Ovary (tissue), 9 donors: ENCODE results near the gene PMFBP1. TPM values are rescaled to one million over a fixed set of nuclear protein-coding genes. Genes with fewer than 3 reads are reported as not detected.

Experiments used
- DNase-seq, 5 donors: peaks; one replicate each; pipeline ENCODE4 v3.0.0-alpha.2; 2019 to 2020
- H3K27ac ChIP-seq, 2 donors: fragments of 200-600 bp; one replicate each; pipeline versions ENCODE4 v1.5.1 to v1.8.0; 2019 to 2022
- H3K27me3 ChIP-seq: fragments of 200-600 bp; one replicate; pipeline ENCODE4 v1.8.0; 2022
- H3K36me3 ChIP-seq: fragments of 200-600 bp; sonication (generic); one replicate; pipeline ENCODE4 v1.5.1; 2019
- H3K4me1 ChIP-seq: one replicate; pipeline ENCODE4 v1.8.1; 2013; ENCODE audit warnings: mild to moderate bottlenecking, moderate library complexity; ENCODE audit not compliant: insufficient read depth
- H3K4me3 ChIP-seq: fragments of 200-600 bp; sonication (generic); one replicate; pipeline ENCODE4 v1.5.1; 2017
- H3K9me3 ChIP-seq, 2 donors: fragments of 200-600 bp in 1 of 2; sonication (generic) in 1 of 2; one replicate each; pipeline versions ENCODE4 v1.5.1 to v1.8.1; 2013 to 2019; ENCODE audit warnings: mild to moderate bottlenecking in 1 of 2, moderate library complexity in 1 of 2
- CTCF ChIP-seq, 3 donors: fragments of 450-650 bp in 2 of 3; fragments of 200-600 bp in 1 of 3; IDR thresholded peaks; one replicate each; pipeline versions ENCODE4 v1.5.1 to v1.8.0; 2016 to 2022; ENCODE audit warnings: antibody characterized with exemption in 3 of 3, mild to moderate bottlenecking in 1 of 3
- EP300 ChIP-seq: sonication (generic); formaldehyde crosslinking; IDR thresholded peaks from one replicate; pipeline ENCODE4 v1.6.1; 2017; ENCODE audit warnings: antibody characterized with exemption
- POLR2A ChIP-seq: fragments of 450-650 bp; IDR thresholded peaks from one replicate; pipeline ENCODE4 v1.6.1; 2017; ENCODE audit warnings: antibody characterized with exemption, mild to moderate bottlenecking, moderate library complexity
- WGBS, 3 donors: extraction: QIAGEN DNeasy Blood & Tissue Kit in 1 of 3; methylation state at CpG; one replicate each; pipeline versions ENCODE4 v1.1.5 to v1.1.7; 2013 to 2017; 5-methylcytosine and 5-hydroxymethylcytosine counted together
- intact Hi-C, 4 donors: fragments of 100-400 bp; cut with DNase I; formaldehyde crosslinking; loops; one replicate each; pipeline versions ENCODE4 v1.11.0 to v1.15.1; 2022 to 2023
- polyA plus RNA-seq, 2 donors: library from polyadenylated mRNA; stranded (reverse); fragments of 200-250 nt in 1 of 2; fragments of 350-450 nt in 1 of 2; fragmentation: Illumina TruSeq in 1 of 2; extraction: RNeasy Lipid Tissue Mini Kit (QIAGEN cat#74804) in 1 of 2; gene quantifications; one replicate each; pipeline ENCODE4 v1.2.3, GENCODE V29; 2013 to 2014
- total RNA-seq, 7 donors: library from RNA; depleted of rRNA in 2 of 7; stranded (reverse); fragments of >200 nt in 2 of 7; fragmentation: NEBNext Ultra II Directional in 3 of 7; extraction: Animal tissue kit (Norgen Biotek cat#: 25700) in 3 of 7; gene quantifications; one replicate each; pipeline versions ENCODE4 v1.1.0 to v1.2.4, GENCODE V29; 2016 to 2023
- donor health status: DM: no; HTN: no; CAD: no; lungs with moderate emphysema.
- donor health status: DM: no; HTN: no; CAD: no.
- donor health status: Bipolar disorder and iron deficiency.
- donor health status: DM: yes; HTN: yes; CAD: no.
- donor health status: DM: no; HTN: no; CAD: no.
- donor health status: DM: yes; HTN: yes; CAD: no.

PMFBP1 gene
- total and polyA plus RNA-seq, 9 donors = 0.12 to 1.7 (median 0.57) TPM

GRCh38 chr16:72112452-72112792 lies 59.5 kb downstream of the PMFBP1 start:
- no peak for TF ChIP-seq EP300
- no peak for TF ChIP-seq CTCF (IDR thresholded peaks at IDR 0.05)
- no peak for TF ChIP-seq POLR2A
- H3K4me3 ChIP-seq = no peak overlapping the region
- H3K27ac ChIP-seq = no peak overlapping the region
- no peaks in the 10 kb centered on the region for H3K27me3 ChIP-seq
- WGBS, 3 donors = 92 to 99% (median 95%) methylated on average over 15 of the region's 15 CpGs
- H3K36me3 ChIP-seq = peaks cover 6% of the 10 kb centered on the region
- intact Hi-C loops = no loop called here
- H3K9me3 ChIP-seq = no peaks in the 10 kb centered on the region
- no peak for DNase-seq
- H3K4me1 ChIP-seq = no peaks in the 10 kb centered on the region

- Histone ChIP-seq H3K36me3 (peaks cover 6% of the 10 kb centered on the region), H3K27ac (no peak overlapping the region), H3K27me3 (no peaks in the 10 kb centered on the region), H3K9me3 (no peaks in the 10 kb centered on the region), H3K4me1 (no peaks in the 10 kb centered on the region), H3K4me3 (no peak overlapping the region)
- 84 to 87% (median 84%) methylated on average over 19 of the region's 19 CpGs for WGBS, 3 donors
- DNase-seq = no peak
- TF ChIP-seq POLR2A (no peak), EP300 (no peak), CTCF (IDR thresholded peaks at IDR 0.05) (no peak)
- intact Hi-C loops = no loop called here
Measured at GRCh38 chr16:72111657-72112451, 60.1 kb downstream of the PMFBP1 start.

DNA sequence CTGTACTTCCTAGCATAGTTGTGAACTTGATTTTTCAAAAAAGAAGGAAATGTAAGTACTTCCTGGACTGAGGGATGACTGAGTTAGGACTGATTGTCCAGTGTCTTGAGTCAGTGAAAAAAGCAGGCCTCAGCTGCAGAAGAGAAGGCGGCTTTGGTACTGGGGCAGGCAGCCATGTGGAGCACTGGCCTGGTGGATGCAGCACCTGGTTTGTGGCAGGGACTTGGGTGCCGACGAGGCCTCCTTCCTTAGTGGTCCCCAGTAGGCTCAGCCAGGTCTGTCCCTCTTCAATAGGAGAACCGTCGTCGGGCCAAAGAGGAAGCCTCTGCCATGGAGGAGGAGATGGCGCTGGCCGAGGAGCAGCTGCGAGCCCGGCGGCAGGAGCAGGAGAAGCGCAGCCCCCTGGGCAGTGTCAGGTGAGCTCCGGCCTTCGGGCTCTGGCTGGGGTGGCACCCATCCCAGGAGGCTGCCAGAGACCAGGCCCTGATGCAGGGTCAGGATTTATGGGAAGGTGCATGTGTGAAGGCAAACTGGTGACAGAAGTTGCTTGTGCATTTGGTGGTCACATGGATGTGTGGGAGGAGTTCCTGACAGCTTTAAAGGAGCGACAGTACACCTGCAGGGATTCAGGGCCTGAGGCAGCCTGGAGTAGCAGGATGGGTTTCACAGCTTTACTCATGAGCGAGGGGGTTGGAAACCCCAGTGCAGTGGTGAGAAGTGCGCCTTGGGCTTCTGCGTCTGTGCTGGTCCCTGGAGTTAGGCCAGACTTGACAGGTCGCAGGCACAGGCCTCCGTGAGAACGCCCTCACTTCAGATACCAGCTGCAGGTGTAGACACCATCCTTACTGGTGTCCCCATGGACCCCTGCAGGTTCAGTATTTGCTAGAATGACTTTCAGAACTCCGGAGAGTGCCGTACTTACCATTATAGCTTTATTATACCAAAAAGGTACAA lies 61.0 kb downstream of the PMFBP1 start:
- DNase-seq = no peak
- no peaks in the 10 kb centered on the region for H3K27me3 ChIP-seq
- H3K9me3 ChIP-seq = no peaks in the 10 kb centered on the region
- WGBS, 3 donors = 91 to 94% (median 93%) methylated on average over 23 of the region's 23 CpGs
- no peak for TF ChIP-seq CTCF (IDR thresholded peaks at IDR 0.05)
- H3K4me1 ChIP-seq = no peaks in the 10 kb centered on the region
- H3K27ac ChIP-seq = no peak overlapping the region
- intact Hi-C loops = no loop called here
- H3K4me3 ChIP-seq = no peak overlapping the region
- H3K36me3 ChIP-seq = peaks cover 6% of the 10 kb centered on the region

DNA sequence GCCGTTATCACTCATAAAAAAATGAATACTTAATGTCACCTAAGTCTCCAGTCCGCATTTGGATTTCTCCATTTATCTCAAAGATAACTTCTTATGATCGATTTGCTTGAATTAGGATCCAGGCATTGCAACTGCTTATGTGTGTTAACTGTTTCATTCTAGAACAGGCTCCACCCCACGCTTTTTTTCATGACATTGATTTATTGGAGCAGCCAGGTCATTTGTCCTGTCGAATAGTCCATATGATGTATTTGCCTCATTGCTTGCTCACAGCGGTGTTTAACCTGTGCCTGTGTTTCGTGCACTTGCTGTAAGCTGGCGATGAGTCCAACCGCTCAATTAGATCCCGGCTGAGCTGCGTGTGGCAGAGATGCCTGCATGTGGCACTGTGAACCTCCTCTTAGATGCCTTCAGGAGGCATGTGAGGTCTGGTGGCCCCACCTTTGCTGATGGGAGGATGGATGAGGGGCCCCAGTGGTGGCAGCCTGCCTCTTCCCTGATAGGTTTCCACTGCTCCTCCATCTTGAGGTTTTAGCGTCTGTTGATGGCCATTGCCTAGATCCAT lies 61.9 kb downstream of the PMFBP1 start:
- no peak for DNase-seq
- no peak overlapping the region for H3K27ac ChIP-seq
- H3K36me3 ChIP-seq = peaks cover 6% of the 10 kb centered on the region
- intact Hi-C loops = no loop called here
- no peaks in the 10 kb centered on the region for H3K9me3 ChIP-seq
- WGBS, 3 donors = 85 to 86% (median 85%) methylated on average over 12 of the region's 12 CpGs
- no peaks in the 10 kb centered on the region for H3K4me1 ChIP-seq
- TF ChIP-seq CTCF (IDR thresholded peaks at IDR 0.05) = no peak
- no peak for TF ChIP-seq EP300
- no peak for TF ChIP-seq POLR2A
- no peak overlapping the region for H3K4me3 ChIP-seq
- H3K27me3 ChIP-seq = no peaks in the 10 kb centered on the region
